Stimulated activated CD4-positive, alpha-beta T cell treated with anti-CD3 and anti-CD28 coated beads, Interleukin-1b, Interleukin-23, amount 100 ng/mL, for 24 hours (primary cell): Measurements from ENCODE around the gene SENP8.
"Not testable (repeated sequence)": the region's sequence is repeated elsewhere in the genome, so short reads cannot be mapped to it uniquely, and the experiment has no call there.

Source experiments
- DNase-seq, 4 experiments: peaks; one replicate each; pipeline ENCODE4 v3.0.0-alpha.2; 2020; ENCODE audit warnings: low read depth in 4 of 4, low spot score in 1 of 4

The SENP8 gene

GRCh38 chr15:72118017-72118978 is at the start of gene SENP8, which contains the start of gene MYO9A:
Gene SENP8 (plus strand): TSS chr15:72118403. CDS start chr15:72139624, 21,221 bp downstream.
Gene MYO9A (minus strand): TSS chr15:72118150. CDS start chr15:72046563, 71,587 bp downstream.
- peak; percentile 98 to 100 (median 100) for DNase-seq

GRCh38 chr15:72068856-72069255 is 49.3 kb upstream of the SENP8 start:
- no peak for DNase-seq

- no peak for DNase-seq
Observed at GRCh38 chr15:72070817-72071447, 47.3 kb upstream of the SENP8 start.

GRCh38 chr15:72071448-72071825 is 46.8 kb upstream of the SENP8 start:
- not testable (repeated sequence) for DNase-seq

- no peak for DNase-seq
Observed at GRCh38 chr15:72074335-72075060, 43.7 kb upstream of the SENP8 start.

GRCh38 chr15:72077950-72078349 is 40.3 kb upstream of the SENP8 start:
- DNase-seq: no peak

GRCh38 chr15:72078887-72079286 is 39.3 kb upstream of the SENP8 start:
- no peak for DNase-seq

- DNase-seq: no peak
Observed at GRCh38 chr15:72082176-72082575, 36.0 kb upstream of the SENP8 start.

- DNase-seq: no peak
Observed at GRCh38 chr15:72086010-72086697, 32.0 kb upstream of the SENP8 start.

- DNase-seq: no peak
Observed at GRCh38 chr15:72086920-72087648, 31.1 kb upstream of the SENP8 start.

GRCh38 chr15:72092006-72092405 is 26.2 kb upstream of the SENP8 start:
- no peak for DNase-seq

- DNase-seq: no peak
Observed at GRCh38 chr15:72092691-72093090, 25.5 kb upstream of the SENP8 start.

- no peak for DNase-seq
Observed at GRCh38 chr15:72096796-72097195, 21.4 kb upstream of the SENP8 start.

- DNase-seq: no peak
Observed at GRCh38 chr15:72098040-72098439, 20.2 kb upstream of the SENP8 start.

GRCh38 chr15:72099155-72099554 is 19.0 kb upstream of the SENP8 start:
- no peak for DNase-seq

- DNase-seq: not testable (repeated sequence)
Observed at GRCh38 chr15:72100551-72100950, 17.7 kb upstream of the SENP8 start.

GRCh38 chr15:72105111-72105510 is 13.1 kb upstream of the SENP8 start:
- no peak for DNase-seq

- DNase-seq: no peak
Observed at GRCh38 chr15:72106068-72106467, 12.1 kb upstream of the SENP8 start.

- no peak for DNase-seq
Observed at GRCh38 chr15:72110355-72110754, 7.8 kb upstream of the SENP8 start.

- DNase-seq: no peak
Observed at GRCh38 chr15:72112116-72112515, 6.1 kb upstream of the SENP8 start.
